Measurements from ENCODE around the gene C16orf74. TPM values are rescaled to one million over a fixed set of nuclear protein-coding genes. Genes with fewer than 3 reads are reported as not detected.

C16orf74 gene
- total RNA-seq, 4 donors from 2014 or later, result 0.27 to 7.0 TPM; not detected in 2

DNA sequence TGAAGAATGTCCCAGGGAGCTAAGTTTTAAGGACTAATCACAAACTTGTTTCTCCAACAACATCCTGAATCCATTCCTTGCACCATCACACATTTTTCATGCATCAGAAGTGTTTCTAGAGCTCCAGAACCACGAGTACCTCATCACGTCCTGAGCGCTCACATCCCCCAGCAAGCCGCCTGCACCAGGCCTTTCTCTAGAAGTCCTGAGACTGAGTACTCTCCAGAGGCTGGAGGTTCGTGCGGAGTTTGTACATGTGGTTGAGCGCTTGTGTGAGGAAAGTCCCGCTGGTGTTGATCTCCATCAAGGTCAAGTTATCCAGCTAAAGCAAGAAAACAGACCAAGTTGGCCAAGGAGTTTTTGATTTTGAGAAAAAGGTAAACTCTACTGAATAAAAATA is 72.9 kb downstream of the C16orf74 start:
- intact Hi-C loops (cut with DNase I; ENCODE audit: low total_unique reads), result no loop called here
- peak overlapping the region in 2 of 4 donors; percentile 22 to 58 for H3K27ac ChIP-seq
- H3K4me1 ChIP-seq, result peaks cover 0 to 44% (median 21%) of the 10 kb centered on the region in 4 donors
- H3K36me3 ChIP-seq, result peaks cover 0 to 20% (median 4%) of the 10 kb centered on the region in 4 donors
- WGBS, 2 donors (ENCODE audit: low coverage in 1 of 2), result 78 to 82% methylated on average over 4 to 8 of the region's 8 CpGs
- no peak for TF ChIP-seq POLR2A (IDR thresholded peaks at IDR 0.05)
- TF ChIP-seq EP300 (IDR thresholded peaks at IDR 0.05; ENCODE audit: low read depth), result no peak
- TF ChIP-seq, protein P1, sequence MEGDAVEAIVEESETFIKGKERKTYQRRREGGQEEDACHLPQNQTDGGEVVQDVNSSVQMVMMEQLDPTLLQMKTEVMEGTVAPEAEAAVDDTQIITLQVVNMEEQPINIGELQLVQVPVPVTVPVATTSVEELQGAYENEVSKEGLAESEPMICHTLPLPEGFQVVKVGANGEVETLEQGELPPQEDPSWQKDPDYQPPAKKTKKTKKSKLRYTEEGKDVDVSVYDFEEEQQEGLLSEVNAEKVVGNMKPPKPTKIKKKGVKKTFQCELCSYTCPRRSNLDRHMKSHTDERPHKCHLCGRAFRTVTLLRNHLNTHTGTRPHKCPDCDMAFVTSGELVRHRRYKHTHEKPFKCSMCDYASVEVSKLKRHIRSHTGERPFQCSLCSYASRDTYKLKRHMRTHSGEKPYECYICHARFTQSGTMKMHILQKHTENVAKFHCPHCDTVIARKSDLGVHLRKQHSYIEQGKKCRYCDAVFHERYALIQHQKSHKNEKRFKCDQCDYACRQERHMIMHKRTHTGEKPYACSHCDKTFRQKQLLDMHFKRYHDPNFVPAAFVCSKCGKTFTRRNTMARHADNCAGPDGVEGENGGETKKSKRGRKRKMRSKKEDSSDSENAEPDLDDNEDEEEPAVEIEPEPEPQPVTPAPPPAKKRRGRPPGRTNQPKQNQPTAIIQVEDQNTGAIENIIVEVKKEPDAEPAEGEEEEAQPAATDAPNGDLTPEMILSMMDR (IDR thresholded peaks at IDR 0.05), result no peak
- TF ChIP-seq POLR2AphosphoS5 (IDR thresholded peaks at IDR 0.05), result no peak
- H3K27me3 ChIP-seq, result no peaks in the 10 kb centered on the region
- no peak overlapping the region for H3K4me3 ChIP-seq
- no peak for DNase-seq
- H3K9me3 ChIP-seq, result no peaks in the 10 kb centered on the region
- in situ Hi-C loops (cut with MboI; ENCODE audit: low pct_ligation_motif_present in 1 of 4, low pct_unique_long_range_greater_than_20kb in 1 of 4, low sequenced_read_pairs in 3 of 4), result no loop called here

DNA sequence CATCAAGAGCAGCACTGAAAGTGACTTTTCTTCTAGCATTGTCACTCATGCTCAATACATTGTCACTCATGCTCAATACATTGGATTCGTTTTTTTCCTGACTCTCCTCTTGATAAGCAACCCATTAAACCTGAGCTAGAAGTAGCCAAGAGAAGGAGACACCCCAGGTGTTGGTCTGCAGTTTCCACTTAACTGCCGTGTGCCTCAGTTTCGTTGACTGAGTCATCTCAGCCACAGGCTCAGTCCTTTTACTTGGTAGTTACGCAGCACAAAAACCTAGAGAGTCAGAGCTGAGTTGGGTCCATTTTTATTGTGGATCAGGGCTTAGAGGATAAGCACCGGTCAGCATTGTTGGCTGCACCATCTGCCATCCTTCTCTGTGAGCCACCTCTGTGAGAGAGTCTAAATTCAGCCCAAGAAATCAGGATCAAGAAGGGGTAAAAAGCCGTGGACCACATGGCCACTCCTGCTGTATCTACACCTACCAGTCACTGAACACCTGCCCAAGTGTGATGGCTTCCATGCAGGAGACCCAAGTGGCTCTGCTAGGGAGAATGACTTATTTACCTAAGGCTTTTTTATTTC is 73.4 kb downstream of the C16orf74 start:
- Histone ChIP-seq H3K4me3 (no peak overlapping the region), H3K4me1 (peaks cover 0 to 49% (median 24%) of the 10 kb centered on the region in 4 donors), H3K36me3 (peaks cover 0 to 25% (median 6%) of the 10 kb centered on the region in 4 donors), H3K27me3 (no peaks in the 10 kb centered on the region), H3K27ac (no peak overlapping the region), H3K9me3 (no peaks in the 10 kb centered on the region)
- in situ Hi-C loops (cut with MboI; ENCODE audit: low pct_ligation_motif_present in 1 of 4, low pct_unique_long_range_greater_than_20kb in 1 of 4, low sequenced_read_pairs in 3 of 4), result no loop called here
- TF ChIP-seq POLR2A (IDR thresholded peaks at IDR 0.05) (no peak), POLR2AphosphoS5 (IDR thresholded peaks at IDR 0.05) (no peak)
- intact Hi-C loops (cut with DNase I; ENCODE audit: low total_unique reads), result no loop called here
- 76 to 80% methylated on average over 3 to 6 of the region's 6 CpGs for WGBS, 2 donors (ENCODE audit: low coverage in 1 of 2)
- no peak for DNase-seq

DNA sequence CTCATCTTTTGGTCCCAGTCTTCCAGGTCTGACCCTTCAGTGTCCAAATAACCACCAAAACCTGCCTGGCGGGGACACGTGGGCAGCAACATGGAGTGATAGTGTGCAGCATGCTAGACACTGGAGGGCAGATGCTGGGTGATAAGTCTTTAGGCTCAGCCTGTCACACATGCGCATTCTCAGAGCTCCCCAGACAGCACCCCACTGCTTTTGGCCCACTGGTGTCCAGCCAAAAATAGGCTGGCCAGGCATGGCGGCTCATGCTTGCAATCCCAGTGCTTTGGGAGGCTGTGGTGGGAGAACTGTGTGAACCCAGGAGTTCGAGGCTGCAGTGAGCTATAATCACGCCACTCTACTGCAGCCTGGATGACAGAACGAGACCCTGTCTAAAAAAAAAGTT is 74.4 kb downstream of the C16orf74 start:
- Histone ChIP-seq H3K9me3 (no peaks in the 10 kb centered on the region), H3K4me1 (peaks cover 0 to 49% (median 24%) of the 10 kb centered on the region in 4 donors), H3K4me3 (no peak overlapping the region), H3K27ac (no peak overlapping the region), H3K27me3 (no peaks in the 10 kb centered on the region), H3K36me3 (peaks cover 0 to 30% (median 10%) of the 10 kb centered on the region in 4 donors)
- TF ChIP-seq, protein P1 (IDR thresholded peaks at IDR 0.05), result no peak
- no peak for TF ChIP-seq POLR2A (IDR thresholded peaks at IDR 0.05)
- TF ChIP-seq POLR2AphosphoS5 (IDR thresholded peaks at IDR 0.05), result no peak
- no peak for TF ChIP-seq EP300 (IDR thresholded peaks at IDR 0.05; ENCODE audit: low read depth)
- WGBS, 2 donors (ENCODE audit: low coverage in 1 of 2), result 94% methylated on average over 7 of the region's 7 CpGs; no CpG with 5 or more reads in 1 of the 2 donors
- DNase-seq, result no peak
- in situ Hi-C loops (cut with MboI; ENCODE audit: low pct_ligation_motif_present in 1 of 4, low pct_unique_long_range_greater_than_20kb in 1 of 4, low sequenced_read_pairs in 3 of 4) (no loop called here), intact Hi-C loops (cut with DNase I; ENCODE audit: low total_unique reads) (no loop called here)

DNA sequence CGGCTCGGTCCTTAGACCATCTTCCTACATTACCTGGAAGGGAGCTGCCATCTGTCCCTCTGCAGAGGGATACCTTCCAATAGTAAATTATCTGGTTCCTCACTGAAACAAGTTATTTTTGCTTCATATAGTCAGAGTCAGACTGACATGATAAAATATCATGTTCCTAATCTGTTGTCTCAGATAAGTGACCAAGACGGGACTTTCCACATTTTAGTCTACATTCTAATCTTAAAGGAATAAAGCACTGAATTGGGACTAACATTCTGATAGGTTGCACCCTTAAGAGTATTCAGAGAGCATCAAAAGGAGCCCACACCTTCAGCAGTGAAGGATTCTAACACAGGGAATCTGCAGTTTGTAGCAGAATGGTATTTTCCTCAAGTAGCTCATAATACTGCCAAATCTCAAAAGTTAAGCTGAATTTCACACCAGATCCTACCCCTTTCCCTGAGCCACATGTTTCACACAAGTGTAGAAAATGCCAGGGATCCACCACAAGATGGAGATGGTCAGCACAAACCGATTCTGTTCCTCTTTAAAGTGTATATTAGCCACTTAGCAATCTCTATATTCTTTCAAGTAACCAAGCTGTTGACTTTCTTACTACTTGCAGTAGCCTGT is 75.5 kb downstream of the C16orf74 start:
- no peak for DNase-seq
- intact Hi-C loops (cut with DNase I; ENCODE audit: low total_unique reads) (no loop called here), in situ Hi-C loops (cut with MboI; ENCODE audit: low pct_ligation_motif_present in 1 of 4, low pct_unique_long_range_greater_than_20kb in 1 of 4, low sequenced_read_pairs in 3 of 4) (no loop called here)
- no peaks in the 10 kb centered on the region for H3K9me3 ChIP-seq
- TF ChIP-seq POLR2A (IDR thresholded peaks at IDR 0.05), result no peak
- TF ChIP-seq, protein P1 (IDR thresholded peaks at IDR 0.05), result peak in 3 of 5 experiments; percentile 30 to 35 (median 35)
- H3K4me1 ChIP-seq, result peaks cover 0 to 38% (median 19%) of the 10 kb centered on the region in 4 donors
- 51 to 61% methylated on average over 3 to 4 of the region's 4 CpGs for WGBS, 2 donors (ENCODE audit: low coverage in 1 of 2)
- H3K27ac ChIP-seq, result peak overlapping the region in 1 of 4 donors; percentile 10
- no peak overlapping the region for H3K4me3 ChIP-seq
- peaks cover 0 to 37% (median 13%) of the 10 kb centered on the region in 4 donors for H3K36me3 ChIP-seq
- H3K27me3 ChIP-seq, result no peaks in the 10 kb centered on the region

All from transverse colon (tissue), 4 donors.